AG09319 (cell line): ENCODE data around the gene ERMAP.
A peak's percentile ranks its signal among the peaks of the same experiment; 100 is the strongest.

Source experiments
- DNase-seq: peaks from one replicate; pipeline ENCODE4 v3.0.0-alpha.2; 2010; ENCODE audit warnings: low read depth; ENCODE audit errors: extremely low read depth
- TF ChIP-seq, protein P1 (sequence below): IDR thresholded peaks from 2 replicates; pipeline ENCODE4 v1.5.1; 2011; ENCODE audit warnings: low read depth, mild to moderate bottlenecking, inconsistent platforms, low read length, moderate library complexity

Gene ERMAP

DNA sequence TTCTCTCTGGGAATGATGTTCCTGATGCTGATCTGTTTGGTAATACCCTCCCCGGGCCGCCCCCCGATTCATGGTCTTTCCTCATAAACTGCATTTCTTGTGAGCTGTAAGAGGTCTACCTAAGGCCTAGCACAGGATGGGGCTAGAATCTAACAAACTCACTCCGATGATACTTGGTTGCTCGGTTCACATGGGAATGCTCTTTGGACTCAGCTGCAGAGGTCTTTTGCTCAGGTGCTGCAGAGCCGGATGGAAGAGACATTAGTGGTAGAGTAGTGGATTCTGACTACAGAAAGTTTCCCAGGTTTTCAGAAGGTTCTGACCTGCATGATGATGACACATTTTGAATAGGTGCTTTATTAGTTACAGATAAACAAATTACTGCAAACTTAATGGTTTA is 40.4 kb upstream of the ERMAP start:
- DNase-seq, result no peak
- TF ChIP-seq, protein P1, sequence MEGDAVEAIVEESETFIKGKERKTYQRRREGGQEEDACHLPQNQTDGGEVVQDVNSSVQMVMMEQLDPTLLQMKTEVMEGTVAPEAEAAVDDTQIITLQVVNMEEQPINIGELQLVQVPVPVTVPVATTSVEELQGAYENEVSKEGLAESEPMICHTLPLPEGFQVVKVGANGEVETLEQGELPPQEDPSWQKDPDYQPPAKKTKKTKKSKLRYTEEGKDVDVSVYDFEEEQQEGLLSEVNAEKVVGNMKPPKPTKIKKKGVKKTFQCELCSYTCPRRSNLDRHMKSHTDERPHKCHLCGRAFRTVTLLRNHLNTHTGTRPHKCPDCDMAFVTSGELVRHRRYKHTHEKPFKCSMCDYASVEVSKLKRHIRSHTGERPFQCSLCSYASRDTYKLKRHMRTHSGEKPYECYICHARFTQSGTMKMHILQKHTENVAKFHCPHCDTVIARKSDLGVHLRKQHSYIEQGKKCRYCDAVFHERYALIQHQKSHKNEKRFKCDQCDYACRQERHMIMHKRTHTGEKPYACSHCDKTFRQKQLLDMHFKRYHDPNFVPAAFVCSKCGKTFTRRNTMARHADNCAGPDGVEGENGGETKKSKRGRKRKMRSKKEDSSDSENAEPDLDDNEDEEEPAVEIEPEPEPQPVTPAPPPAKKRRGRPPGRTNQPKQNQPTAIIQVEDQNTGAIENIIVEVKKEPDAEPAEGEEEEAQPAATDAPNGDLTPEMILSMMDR, result no peak

GRCh38 chr1:42777852-42778251 is 39.1 kb upstream of the ERMAP start:
- DNase-seq, result no peak

DNA sequence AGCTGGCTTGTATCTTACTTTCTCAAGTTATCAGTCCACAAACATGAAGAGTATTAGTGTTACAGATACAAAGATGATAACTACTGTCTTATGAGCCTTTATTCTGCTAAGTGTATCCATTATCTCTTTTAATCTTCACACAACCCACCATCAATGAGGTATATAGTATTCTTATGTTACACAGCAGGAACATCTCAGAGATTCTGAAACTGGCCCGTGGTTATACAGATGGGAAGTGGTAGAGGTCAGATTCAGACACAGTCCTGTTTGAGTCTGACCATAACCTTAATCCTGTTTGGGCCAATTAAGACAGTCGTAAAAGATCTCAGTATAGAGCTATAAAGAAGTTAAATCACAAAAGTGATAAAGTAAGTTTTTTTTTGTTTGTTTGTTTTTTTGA is 37.2 kb upstream of the ERMAP start:
- TF ChIP-seq, protein P1, result no peak

More at GRCh38 chr1:42777852-42778251, 39.1 kb upstream of the ERMAP start:
- TF ChIP-seq, protein P1, result peak; percentile 77

GRCh38 chr1:42780176-42780575 is 36.7 kb upstream of the ERMAP start:
- DNase-seq, result no peak
- TF ChIP-seq, protein P1, result no peak

More for the DNA sequence above, 37.2 kb upstream of the ERMAP start:
- no peak for DNase-seq

DNA sequence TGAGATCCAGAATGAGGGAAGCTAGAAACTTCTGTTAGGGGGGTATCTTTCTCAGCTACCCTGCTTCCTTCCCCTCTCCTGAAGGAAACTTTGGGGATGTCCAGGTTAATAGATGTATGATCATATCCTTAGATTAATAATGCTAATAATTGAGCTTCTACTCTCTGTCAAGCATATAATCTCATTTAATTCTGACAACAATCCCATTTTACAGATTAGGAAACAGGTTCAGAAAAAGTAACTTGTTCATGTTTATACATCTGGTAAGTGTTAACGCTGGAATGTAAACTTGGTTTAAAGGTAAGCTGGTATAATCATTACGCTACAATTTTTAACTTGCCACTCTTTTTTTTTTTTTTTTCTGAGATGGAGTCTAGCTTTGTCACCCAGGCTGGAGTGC is 33.8 kb upstream of the ERMAP start:
- TF ChIP-seq, protein P1, result no peak
- DNase-seq, result no peak

DNA sequence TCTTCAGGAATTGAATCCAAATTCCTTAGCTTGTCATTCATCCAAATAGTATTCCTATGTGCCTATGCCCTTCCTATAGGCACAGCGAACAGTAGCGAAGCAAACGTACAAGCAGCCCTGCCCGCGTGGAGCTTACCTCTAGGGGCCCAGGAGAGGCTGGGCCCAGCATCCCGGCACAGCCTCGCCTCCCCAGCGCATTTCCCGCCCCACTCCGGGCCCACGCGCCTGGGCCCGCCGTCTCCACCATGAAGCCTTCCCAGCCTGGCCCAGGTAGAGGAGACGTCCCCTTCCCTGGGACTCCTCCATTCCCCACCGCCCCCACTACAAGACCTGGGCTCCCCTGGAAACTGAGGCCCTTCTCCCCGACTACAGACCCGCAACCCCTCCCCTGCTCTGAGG is 32.4 kb upstream of the ERMAP start:
- no peak for DNase-seq
- TF ChIP-seq, protein P1, result no peak

GRCh38 chr1:42784946-42785693 is 31.8 kb upstream of the ERMAP start, which contains the start of gene TMEM269:
Gene TMEM269 (plus strand): TSS chr1:42784991. CDS start chr1:42789894, 4,903 bp downstream.
- no peak for DNase-seq
- TF ChIP-seq, protein P1, result no peak
